GM23248 (cell line): ENCODE measurements around the gene SLC2A10. TPM values are rescaled to one million over a fixed set of nuclear protein-coding genes. Genes with fewer than 3 reads are reported as not detected.
"Not testable (repeated sequence)": the region's sequence is repeated elsewhere in the genome, so short reads cannot be mapped to it uniquely, and the experiment has no call there.

ENCODE experiments used
- DNase-seq: peaks from one replicate; pipeline ENCODE4 v3.0.0-alpha.2; 2015
- H2AFZ ChIP-seq: fragments of 200-600 bp; sonication (generic); 2 replicates; pipeline ENCODE4 v1.6.1; 2016; ENCODE audit warnings: antibody characterized with exemption
- H3F3A ChIP-seq: fragments of 200-600 bp; sonication (generic); 2 replicates; pipeline ENCODE4 v1.6.1; 2016; ENCODE audit warnings: mild to moderate bottlenecking, antibody characterized with exemption, mixed run types; ENCODE audit not compliant: insufficient read depth
- H3K27ac ChIP-seq: fragments of 200-600 bp; sonication (generic); 2 replicates; pipeline ENCODE4 v1.5.1; 2016; ENCODE audit warnings: mild to moderate bottlenecking
- H3K27me3 ChIP-seq: fragments of 200-600 bp; sonication (generic); replicated peaks from 2 replicates; pipeline ENCODE4 v1.6.1; 2016; ENCODE audit warnings: mild to moderate bottlenecking; ENCODE audit not compliant: insufficient read depth
- H3K36me3 ChIP-seq: fragments of 200-600 bp; sonication (generic); 2 replicates; pipeline ENCODE4 v1.6.1; 2016; ENCODE audit warnings: low read depth, mild to moderate bottlenecking
- H3K4me1 ChIP-seq: fragments of 200-600 bp; sonication (generic); 2 replicates; pipeline ENCODE4 v1.6.1; 2016; ENCODE audit warnings: mild to moderate bottlenecking; ENCODE audit not compliant: insufficient read depth
- H3K4me2 ChIP-seq: fragments of 200-600 bp; sonication (generic); one replicate; pipeline ENCODE4 v1.6.1; 2016; ENCODE audit warnings: mild to moderate bottlenecking; ENCODE audit not compliant: unreplicated experiment
- H3K4me3 ChIP-seq: fragments of 200-600 bp; sonication (generic); 2 replicates; pipeline ENCODE4 v1.5.1; 2016; ENCODE audit warnings: mild to moderate bottlenecking
- H3K79me2 ChIP-seq: fragments of 200-600 bp; sonication (generic); 2 replicates; pipeline ENCODE4 v1.6.1; 2016; ENCODE audit warnings: mild to moderate bottlenecking; ENCODE audit not compliant: insufficient read depth
- H3K9ac ChIP-seq: fragments of 200-600 bp; sonication (generic); 2 replicates; pipeline ENCODE4 v1.6.1; 2016; ENCODE audit warnings: mild to moderate bottlenecking
- H3K9me2 ChIP-seq: fragments of 200-600 bp; sonication (generic); 2 replicates; pipeline ENCODE4 v1.6.1; 2016; ENCODE audit warnings: mixed run types, mild to moderate bottlenecking, moderate library complexity; ENCODE audit not compliant: insufficient read depth
- H3K9me3 ChIP-seq: fragments of 200-600 bp; sonication (generic); one replicate; pipeline ENCODE4 v1.6.1; 2017; ENCODE audit warnings: low read depth
- H4K20me1 ChIP-seq: fragments of 200-600 bp; sonication (generic); 2 replicates; pipeline ENCODE4 v1.6.0; 2016; ENCODE audit not compliant: insufficient read depth
- EZH2 ChIP-seq: fragments of 200-600 bp; sonication (generic); IDR thresholded peaks from 2 replicates; pipeline ENCODE4 v1.6.1; 2018; ENCODE audit warnings: antibody characterized with exemption, mild to moderate bottlenecking; ENCODE audit not compliant: insufficient read depth, poor library complexity, severe bottlenecking
- EZH2phosphoT487 ChIP-seq: fragments of 200-600 bp; sonication (generic); IDR thresholded peaks from 2 replicates; pipeline ENCODE4 v1.6.1; 2018; ENCODE audit warnings: antibody characterized with exemption, moderate library complexity, mild to moderate bottlenecking, low read depth; ENCODE audit not compliant: insufficient read depth
- WGBS, 2 experiments: methylation state at CpG; one replicate each; pipeline ENCODE4 v1.1.6; 2015 to 2017; ENCODE audit warnings: low lambda C conversion rate in 2 of 2, low coverage in 1 of 2; ENCODE audit errors: missing lambda C conversion rate in 2 of 2; 5-methylcytosine and 5-hydroxymethylcytosine counted together
- in situ Hi-C: fragments of 300-500 bp; cut with MboI; formaldehyde crosslinking; loops from 2 replicates; pipeline ENCODE4 v1.15.0; 2020
- polyA plus RNA-seq: library from polyadenylated mRNA; unstranded; fragments of >200 nt; fragmentation: Nextera tagmentation; extraction: Ambion mirVana; gene quantifications from 2 replicates; pipeline ENCODE4 v1.2.1, GENCODE V29; 2016
- total RNA-seq: library from RNA; depleted of rRNA; stranded (reverse); fragments of >200 nt; shearing (Covaris generic); gene quantifications from 2 replicates; pipeline ENCODE4 v1.2.3, GENCODE V29; 2014

SLC2A10 gene
- total and polyA plus RNA-seq, 2 experiments from 2014 or later: 26.2 to 48.0 TPM

DNA sequence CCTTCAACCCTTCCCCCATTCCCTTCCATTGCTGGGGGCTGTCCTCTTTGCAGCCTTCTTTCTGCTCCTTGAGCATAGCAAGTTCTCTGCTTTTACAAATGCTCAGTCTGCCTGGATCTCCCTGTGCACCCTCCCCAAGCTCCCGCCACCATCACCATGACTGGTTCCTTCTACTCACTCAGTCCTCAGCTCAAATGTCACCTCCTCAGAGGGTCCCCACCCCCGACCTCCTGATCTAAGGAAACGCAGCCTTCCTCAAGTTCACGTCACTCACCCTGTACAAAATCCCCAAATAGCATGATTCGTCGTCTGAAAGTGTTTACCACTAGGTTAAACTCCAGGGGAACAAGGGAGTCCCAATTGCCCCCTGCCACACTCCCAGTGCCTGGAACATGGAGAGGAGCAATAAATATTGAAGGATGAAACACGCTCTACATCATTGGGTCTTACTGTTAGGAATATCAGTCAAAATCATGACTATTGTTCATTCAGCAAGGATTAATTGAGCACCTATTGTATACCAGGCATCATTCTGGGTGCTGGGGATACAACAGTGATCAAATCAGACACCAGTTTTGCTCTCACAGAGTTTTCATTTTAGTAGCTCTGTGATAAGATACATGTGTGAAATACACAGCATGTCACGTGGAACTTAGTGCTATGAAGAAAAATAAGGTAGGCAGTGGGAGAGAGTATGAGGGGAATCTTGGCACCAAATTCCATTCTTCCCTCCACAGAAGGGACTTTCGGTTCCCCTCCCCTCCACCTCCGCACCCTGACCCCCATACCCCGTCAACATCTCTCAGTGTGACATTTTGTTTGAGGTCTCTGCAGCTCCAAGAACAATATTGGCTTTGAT is 35.8 kb upstream of the SLC2A10 start:
- Histone ChIP-seq H3K9me2 (no peaks in the 10 kb centered on the region), H3K27ac (no peak overlapping the region), H3K9me3 (no peaks in the 10 kb centered on the region), H3K27me3 (no peaks in the 10 kb centered on the region), H3K4me3 (no peak overlapping the region), H3K36me3 (0 out of 2 replicates have a peak, but pooled peaks cover 5% of the 10 kb centered on the region), H3K9ac (no peak overlapping the region), H3K79me2 (no peaks in the 10 kb centered on the region), H3K4me2 (no peak overlapping the region), H2AFZ (no peak overlapping the region), H3F3A (no peaks in the 10 kb centered on the region), H4K20me1 (no peaks in the 10 kb centered on the region), H3K4me1 (no peaks in the 10 kb centered on the region)
- DNase-seq: no peak
- 95 to 96% methylated on average over 11 of the region's 11 CpGs for WGBS, 2 experiments
- in situ Hi-C loops: no loop called here
- no peak for TF ChIP-seq EZH2phosphoT487
- TF ChIP-seq EZH2: no peak

DNA sequence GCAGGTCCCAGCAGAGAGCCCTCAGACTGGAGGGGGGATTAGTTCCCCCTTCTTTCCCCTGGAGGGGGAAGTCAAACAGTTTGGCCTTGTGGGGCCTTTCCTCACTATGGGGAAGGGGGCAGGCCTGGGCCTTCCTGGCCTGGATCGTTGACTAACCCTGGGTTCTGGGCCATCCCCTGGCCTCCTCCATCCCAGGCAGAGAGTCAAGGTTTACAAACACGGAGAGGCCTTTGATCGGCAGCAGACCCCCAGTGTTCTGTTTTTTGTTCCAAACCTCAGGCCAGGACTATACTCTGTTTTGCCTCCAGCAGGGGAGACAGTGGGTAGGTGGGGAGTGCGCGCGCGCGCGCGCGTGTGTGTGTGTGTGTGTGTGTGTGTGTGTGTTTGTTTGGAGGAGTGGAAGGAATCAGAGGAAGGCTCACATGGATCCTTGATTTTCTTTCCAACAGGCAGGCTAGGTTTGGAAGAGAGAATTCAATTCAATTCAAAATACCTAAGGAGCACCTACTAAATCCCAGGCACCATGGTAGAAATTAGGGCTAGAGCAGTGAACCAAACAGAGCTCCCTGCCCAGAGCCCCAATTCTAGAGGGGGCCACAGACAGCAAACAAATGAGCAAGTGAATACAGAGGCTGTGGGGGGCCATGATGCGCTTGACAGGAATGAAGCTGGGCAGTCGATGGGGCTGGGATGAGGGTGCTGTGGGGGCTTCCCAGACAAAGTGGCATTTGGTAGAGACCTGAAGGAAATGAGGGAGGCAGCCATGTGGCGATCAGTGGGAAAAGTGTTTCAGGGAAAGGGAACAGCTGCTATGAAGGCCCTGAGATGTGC is 35.0 kb upstream of the SLC2A10 start:
- in situ Hi-C loops: no loop called here
- TF ChIP-seq EZH2 (no peak), EZH2phosphoT487 (no peak)
- H3K9me2 ChIP-seq: no peaks in the 10 kb centered on the region
- no peak for DNase-seq
- no peaks in the 10 kb centered on the region for H3K4me1 ChIP-seq
- H3F3A ChIP-seq: no peaks in the 10 kb centered on the region
- H3K79me2 ChIP-seq: no peaks in the 10 kb centered on the region
- no peak overlapping the region for H3K4me2 ChIP-seq
- H3K4me3 ChIP-seq: no peak overlapping the region
- H3K36me3 ChIP-seq: 0 out of 2 replicates have a peak, but pooled peaks cover 5% of the 10 kb centered on the region
- no peaks in the 10 kb centered on the region for H3K27me3 ChIP-seq
- no peaks in the 10 kb centered on the region for H3K9me3 ChIP-seq
- H4K20me1 ChIP-seq: no peaks in the 10 kb centered on the region
- H3K27ac ChIP-seq: no peak overlapping the region
- no peak overlapping the region for H3K9ac ChIP-seq
- no peak overlapping the region for H2AFZ ChIP-seq
- 63 to 69% methylated on average over 14 of the region's 14 CpGs for WGBS, 2 experiments

- H4K20me1 ChIP-seq, H3K9me3 ChIP-seq, H3K79me2 ChIP-seq, H3K4me2 ChIP-seq, H3F3A ChIP-seq, in situ Hi-C loops, H2AFZ ChIP-seq, H3K27me3 ChIP-seq, H3K9ac ChIP-seq, H3K9me2 ChIP-seq, H3K4me3 ChIP-seq, DNase-seq, H3K4me1 ChIP-seq, H3K36me3 ChIP-seq, H3K27ac ChIP-seq: not testable (repeated sequence)
- 92 to 94% methylated on average over 12 to 14 of the region's 14 CpGs for WGBS, 2 experiments
These were observed 32.7 kb upstream of the SLC2A10 start for GRCh38 chr20:46676649-46677316.

DNA sequence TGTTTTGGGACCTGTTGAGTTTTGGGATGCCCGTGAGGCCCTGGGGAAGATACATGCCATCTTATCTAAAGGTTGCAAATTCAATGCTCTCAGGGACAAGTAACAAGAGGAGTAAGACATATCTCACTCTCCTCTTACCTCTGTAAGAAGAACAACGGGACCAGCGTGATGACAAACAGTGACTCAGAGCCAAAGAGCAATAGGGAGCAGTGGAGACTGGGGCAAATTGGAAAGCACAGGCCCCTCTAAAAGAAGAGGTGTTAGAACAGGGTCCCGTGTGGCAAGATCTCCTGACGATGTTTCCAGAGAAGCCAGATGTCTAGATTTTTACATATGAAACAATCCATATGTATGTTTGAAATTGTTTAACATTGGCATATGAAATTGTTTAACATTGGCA is 31.8 kb upstream of the SLC2A10 start:
- no peak overlapping the region for H3K9ac ChIP-seq
- no peaks in the 10 kb centered on the region for H4K20me1 ChIP-seq
- no peaks in the 10 kb centered on the region for H3K9me2 ChIP-seq
- TF ChIP-seq EZH2phosphoT487 (no peak), EZH2 (no peak)
- H2AFZ ChIP-seq: no peak overlapping the region
- H3F3A ChIP-seq: no peaks in the 10 kb centered on the region
- H3K4me3 ChIP-seq: no peak overlapping the region
- DNase-seq: no peak
- WGBS, 2 experiments: 59 to 61% methylated on average over 5 of the region's 5 CpGs
- H3K4me1 ChIP-seq: no peaks in the 10 kb centered on the region
- 0 out of 2 replicates have a peak, but pooled peaks cover 7% of the 10 kb centered on the region for H3K36me3 ChIP-seq
- no peaks in the 10 kb centered on the region for H3K9me3 ChIP-seq
- peaks cover 12% of the 10 kb centered on the region for H3K79me2 ChIP-seq
- in situ Hi-C loops: no loop called here
- no peaks in the 10 kb centered on the region for H3K27me3 ChIP-seq
- no peak overlapping the region for H3K4me2 ChIP-seq
- H3K27ac ChIP-seq: no peak overlapping the region
